Thyroid gland (tissue), 4 donors: ENCODE measurements around the gene MT1HL1. TPM values are rescaled to one million over a fixed set of nuclear protein-coding genes. Genes with fewer than 3 reads are reported as not detected.

Source experiments
- DNase-seq, 2 donors: peaks; one replicate each; pipeline ENCODE4 v3.0.0-alpha.2; 2019
- H3K27ac ChIP-seq, 3 donors: fragments of 200-600 bp; sonication (generic); 1 replicate in 2 of 3; 2 replicates in 1 of 3; pipeline ENCODE4 v1.5.1; 2016 to 2019; ENCODE audit warnings: mild to moderate bottlenecking in 1 of 3, moderate library complexity in 1 of 3
- H3K27me3 ChIP-seq: fragments of 200-600 bp; sonication (generic); one replicate; pipeline ENCODE4 v1.5.1; 2019
- H3K36me3 ChIP-seq, 2 donors: fragments of 200-600 bp; sonication (generic); one replicate each; pipeline ENCODE4 v1.5.1; 2016 to 2019
- H3K4me1 ChIP-seq, 2 donors: fragments of 200-600 bp; sonication (generic); one replicate each; pipeline ENCODE4 v1.5.1; 2017 to 2019
- H3K4me3 ChIP-seq, 3 donors: fragments of 200-600 bp; sonication (generic); replicated peaks in 1 of 3; 1 replicate in 2 of 3; 2 replicates in 1 of 3; pipeline ENCODE4 v1.5.1; 2016; ENCODE audit warnings: mild to moderate bottlenecking in 1 of 3
- H3K9me3 ChIP-seq: fragments of 200-600 bp; sonication (generic); one replicate; pipeline ENCODE4 v1.5.1; 2017
- POLR2A ChIP-seq, 2 donors: fragments of 450-650 bp; IDR thresholded peaks; one replicate each; pipeline ENCODE4 v1.6.1; 2017; ENCODE audit warnings: antibody characterized with exemption in 2 of 2, mild to moderate bottlenecking in 2 of 2, moderate library complexity in 1 of 2
- WGBS, 2 donors: methylation state at CpG; one replicate each; pipeline ENCODE4 v1.1.5; 2017; 5-methylcytosine and 5-hydroxymethylcytosine counted together
- intact Hi-C: fragments of 100-400 bp; cut with DNase I; formaldehyde crosslinking; loops from one replicate; pipeline ENCODE4 v1.15.1; 2023
- total RNA-seq, 4 donors: library from RNA; depleted of rRNA; stranded (reverse); fragments of >200 nt; gene quantifications; one replicate each; pipeline ENCODE4 v1.2.3, GENCODE V29; 2016
- TF ChIP-seq, protein P1 (sequence below), 6 experiments: fragments of 200-600 bp in 3 of 6; fragments of 450-650 bp in 3 of 6; sonication (generic) in 3 of 6; IDR thresholded peaks; one replicate each; pipeline ENCODE4 v1.5.1; 2016 to 2019; ENCODE audit warnings: antibody characterized with exemption in 6 of 6, mild to moderate bottlenecking in 2 of 6, inconsistent platforms in 1 of 6, moderate library complexity in 1 of 6

Gene MT1HL1
- total RNA-seq, 4 donors from 2014 or later, result not detected

DNA sequence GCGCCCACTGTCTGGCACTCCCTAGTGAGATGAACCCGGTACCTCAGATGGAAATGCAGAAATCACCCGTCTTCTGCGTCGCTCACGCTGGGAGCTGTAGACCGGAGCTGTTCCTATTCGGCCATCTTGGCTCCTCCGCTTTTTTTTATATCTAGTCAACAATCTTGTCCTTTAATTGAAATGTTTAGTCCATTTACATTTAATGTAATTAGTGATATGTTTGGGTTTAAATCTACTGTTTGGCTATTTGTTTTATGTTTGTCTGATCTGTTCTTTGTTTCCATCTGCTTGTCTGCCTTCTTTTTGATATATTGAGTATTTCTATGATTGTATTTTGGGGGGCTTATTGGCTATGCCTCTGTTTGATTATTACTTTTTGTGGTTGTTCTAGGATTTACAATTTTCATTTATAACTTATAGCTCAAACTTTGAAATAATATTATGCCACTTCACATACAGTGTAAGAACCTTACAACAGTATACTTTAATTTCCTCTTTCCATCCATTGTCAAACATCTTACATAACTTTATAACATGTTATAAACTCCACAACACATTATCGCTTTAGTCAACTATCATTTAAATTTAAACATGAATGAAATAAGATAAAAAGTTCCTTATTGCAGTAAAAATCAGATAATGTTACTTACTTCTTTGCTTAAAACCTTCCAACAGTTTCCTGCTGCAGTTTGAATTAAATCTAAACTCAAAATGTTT lies 21.3 kb upstream of the MT1HL1 start:
- intact Hi-C loops, result no loop called here
- no peak for DNase-seq
- Histone ChIP-seq H3K36me3 (no peaks in the 10 kb centered on the region), H3K27me3 (no peaks in the 10 kb centered on the region), H3K27ac (no peak overlapping the region), H3K4me3 (no peak overlapping the region), H3K9me3 (no peaks in the 10 kb centered on the region), H3K4me1 (no peaks in the 10 kb centered on the region)
- TF ChIP-seq, protein P1, sequence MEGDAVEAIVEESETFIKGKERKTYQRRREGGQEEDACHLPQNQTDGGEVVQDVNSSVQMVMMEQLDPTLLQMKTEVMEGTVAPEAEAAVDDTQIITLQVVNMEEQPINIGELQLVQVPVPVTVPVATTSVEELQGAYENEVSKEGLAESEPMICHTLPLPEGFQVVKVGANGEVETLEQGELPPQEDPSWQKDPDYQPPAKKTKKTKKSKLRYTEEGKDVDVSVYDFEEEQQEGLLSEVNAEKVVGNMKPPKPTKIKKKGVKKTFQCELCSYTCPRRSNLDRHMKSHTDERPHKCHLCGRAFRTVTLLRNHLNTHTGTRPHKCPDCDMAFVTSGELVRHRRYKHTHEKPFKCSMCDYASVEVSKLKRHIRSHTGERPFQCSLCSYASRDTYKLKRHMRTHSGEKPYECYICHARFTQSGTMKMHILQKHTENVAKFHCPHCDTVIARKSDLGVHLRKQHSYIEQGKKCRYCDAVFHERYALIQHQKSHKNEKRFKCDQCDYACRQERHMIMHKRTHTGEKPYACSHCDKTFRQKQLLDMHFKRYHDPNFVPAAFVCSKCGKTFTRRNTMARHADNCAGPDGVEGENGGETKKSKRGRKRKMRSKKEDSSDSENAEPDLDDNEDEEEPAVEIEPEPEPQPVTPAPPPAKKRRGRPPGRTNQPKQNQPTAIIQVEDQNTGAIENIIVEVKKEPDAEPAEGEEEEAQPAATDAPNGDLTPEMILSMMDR (IDR thresholded peaks at IDR 0.05), result no peak
- TF ChIP-seq POLR2A (IDR thresholded peaks at IDR 0.05), result no peak
- 96 to 97% methylated on average over 9 to 10 of the region's 10 CpGs for WGBS, 2 donors

- Histone ChIP-seq H3K4me1 (no peaks in the 10 kb centered on the region), H3K27ac (no peak overlapping the region), H3K9me3 (no peaks in the 10 kb centered on the region), H3K36me3 (no peaks in the 10 kb centered on the region), H3K27me3 (no peaks in the 10 kb centered on the region), H3K4me3 (no peak overlapping the region)
- intact Hi-C loops, result no loop called here
- TF ChIP-seq POLR2A (IDR thresholded peaks at IDR 0.05), result no peak
- TF ChIP-seq, protein P1 (IDR thresholded peaks at IDR 0.05), result no peak
- DNase-seq, result no peak
These were observed 14.7 kb upstream of the MT1HL1 start for GRCh38 chr1:237018896-237019295.

GRCh38 chr1:237016626-237017025 lies 12.4 kb upstream of the MT1HL1 start:
- 69 to 81% methylated on average over 1 of the region's 1 CpG for WGBS, 2 donors
- TF ChIP-seq POLR2A (IDR thresholded peaks at IDR 0.05), result no peak
- TF ChIP-seq, protein P1 (IDR thresholded peaks at IDR 0.05), result no peak
- Histone ChIP-seq H3K36me3 (no peaks in the 10 kb centered on the region), H3K9me3 (no peaks in the 10 kb centered on the region), H3K27me3 (no peaks in the 10 kb centered on the region), H3K4me1 (peaks cover 6 to 16% of the 10 kb centered on the region in 2 donors), H3K4me3 (no peak overlapping the region), H3K27ac (no peak overlapping the region)
- no peak for DNase-seq
- intact Hi-C loops, result no loop called here

DNA sequence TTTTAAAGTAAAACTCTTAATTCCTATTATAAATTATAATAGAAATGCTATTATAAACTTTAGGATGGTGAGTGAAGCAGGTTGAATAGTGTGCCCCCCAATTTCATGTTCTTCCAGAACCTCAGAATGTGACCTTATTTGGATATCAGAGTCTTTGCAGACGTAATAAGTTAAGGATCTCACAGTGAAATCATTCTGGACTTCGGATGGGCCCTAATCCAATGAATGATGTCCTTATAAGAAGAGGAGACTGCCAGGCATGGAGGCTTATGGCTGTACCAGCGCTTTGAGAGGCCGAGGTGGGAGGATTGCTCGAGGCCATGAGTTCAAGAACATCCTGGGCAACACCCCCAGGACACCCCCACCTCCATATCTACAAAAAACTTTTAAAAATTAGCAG lies 9.4 kb upstream of the MT1HL1 start:
- Histone ChIP-seq H3K4me3 (no peak overlapping the region), H3K27me3 (no peaks in the 10 kb centered on the region), H3K4me1 (peaks cover 12 to 27% of the 10 kb centered on the region in 2 donors), H3K27ac (peak overlapping the region; percentile 72 to 76 (median 72)), H3K9me3 (no peaks in the 10 kb centered on the region), H3K36me3 (no peaks in the 10 kb centered on the region)
- 89% methylated on average over 5 of the region's 5 CpGs for WGBS, 2 donors
- intact Hi-C loops, result no loop called here
- no peak for DNase-seq
- TF ChIP-seq, protein P1 (IDR thresholded peaks at IDR 0.05), result no peak
- no peak for TF ChIP-seq POLR2A (IDR thresholded peaks at IDR 0.05)

DNA sequence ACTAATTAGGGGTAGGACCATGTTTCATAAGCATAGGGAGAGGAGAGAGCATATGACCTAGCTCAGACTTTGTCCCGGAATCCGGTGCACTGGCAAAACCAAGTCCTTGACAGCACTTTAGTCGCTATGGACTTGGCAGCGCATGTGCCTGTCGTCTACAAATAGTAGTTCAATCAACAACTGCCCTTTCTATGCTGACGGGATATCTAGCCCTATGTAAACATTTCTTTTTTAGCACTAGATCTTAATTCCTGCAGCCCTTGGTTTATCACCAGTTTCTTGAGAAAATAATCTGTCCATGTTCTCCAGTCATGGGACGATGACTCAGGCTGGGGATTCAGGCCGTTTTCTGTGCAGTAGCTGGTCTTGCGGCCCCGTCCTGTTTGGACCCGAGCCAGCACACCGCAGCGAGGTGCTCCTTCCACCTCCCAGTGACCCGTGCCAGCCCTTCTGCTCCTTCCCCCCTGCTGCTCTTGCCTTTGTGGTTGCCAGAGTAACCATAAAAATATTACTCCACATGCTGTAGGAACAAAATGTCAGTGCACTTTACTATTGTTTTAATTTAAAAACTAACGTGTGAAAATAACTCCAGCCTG lies 8.6 kb upstream of the MT1HL1 start:
- Histone ChIP-seq H3K9me3 (no peaks in the 10 kb centered on the region), H3K4me3 (peak overlapping the region in 1 of 3 donors; percentile 7), H3K27ac (peak overlapping the region; percentile 72 to 76 (median 72)), H3K27me3 (no peaks in the 10 kb centered on the region), H3K36me3 (no peaks in the 10 kb centered on the region), H3K4me1 (peaks cover 12 to 27% of the 10 kb centered on the region in 2 donors)
- 13 to 14% methylated on average over 15 of the region's 15 CpGs for WGBS, 2 donors
- TF ChIP-seq, protein P1 (IDR thresholded peaks at IDR 0.05), result no peak
- no peak for TF ChIP-seq POLR2A (IDR thresholded peaks at IDR 0.05)
- peak; percentile 93 to 94 for DNase-seq
- intact Hi-C loops, result no loop called here
